Measurements from ENCODE around the gene ERG.

Gene ERG

DNA sequence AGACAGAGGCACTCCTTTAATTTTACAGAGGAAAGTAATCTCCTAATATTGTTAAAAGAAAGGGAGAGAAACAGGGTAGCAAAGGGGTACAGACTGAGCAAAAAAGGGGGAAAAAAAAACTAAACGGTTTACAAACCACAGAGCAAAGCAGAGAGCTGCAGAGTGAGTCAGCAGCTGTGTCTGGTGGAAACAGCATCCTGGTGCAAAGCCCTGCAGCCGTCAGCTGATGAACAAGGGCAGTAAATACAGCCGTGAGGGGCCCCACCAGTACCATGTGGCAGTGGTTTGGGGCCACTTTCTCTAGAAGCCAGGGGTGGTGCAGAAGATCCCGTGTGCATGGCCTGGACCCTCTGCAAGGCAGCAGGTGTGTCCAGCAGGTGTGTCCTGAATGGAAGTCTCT lies 111.3 kb downstream of the ERG start:
- no peaks in the 10 kb centered on the region for H3K36me3 ChIP-seq (ENCODE audit: insufficient read depth, low read length)
- no peaks in the 10 kb centered on the region for H3K9me3 ChIP-seq (ENCODE audit: low read length)
- H3K9ac ChIP-seq (ENCODE audit: low read length): no peak overlapping the region
- no peaks in the 10 kb centered on the region for H3K4me1 ChIP-seq (ENCODE audit: insufficient read depth, low read length)
- H3K27me3 ChIP-seq (ENCODE audit: control insufficient read depth in 1 of 2, insufficient read depth in 2 of 2, low read length in 2 of 2): peaks cover 0 to 6% of the 10 kb centered on the region in 2 donors
- no peak overlapping the region for H3K4me3 ChIP-seq (ENCODE audit: low read depth in 1 of 2, low read length in 2 of 2)
- no peak overlapping the region for H3K27ac ChIP-seq (ENCODE audit: low read depth, low read length)

DNA sequence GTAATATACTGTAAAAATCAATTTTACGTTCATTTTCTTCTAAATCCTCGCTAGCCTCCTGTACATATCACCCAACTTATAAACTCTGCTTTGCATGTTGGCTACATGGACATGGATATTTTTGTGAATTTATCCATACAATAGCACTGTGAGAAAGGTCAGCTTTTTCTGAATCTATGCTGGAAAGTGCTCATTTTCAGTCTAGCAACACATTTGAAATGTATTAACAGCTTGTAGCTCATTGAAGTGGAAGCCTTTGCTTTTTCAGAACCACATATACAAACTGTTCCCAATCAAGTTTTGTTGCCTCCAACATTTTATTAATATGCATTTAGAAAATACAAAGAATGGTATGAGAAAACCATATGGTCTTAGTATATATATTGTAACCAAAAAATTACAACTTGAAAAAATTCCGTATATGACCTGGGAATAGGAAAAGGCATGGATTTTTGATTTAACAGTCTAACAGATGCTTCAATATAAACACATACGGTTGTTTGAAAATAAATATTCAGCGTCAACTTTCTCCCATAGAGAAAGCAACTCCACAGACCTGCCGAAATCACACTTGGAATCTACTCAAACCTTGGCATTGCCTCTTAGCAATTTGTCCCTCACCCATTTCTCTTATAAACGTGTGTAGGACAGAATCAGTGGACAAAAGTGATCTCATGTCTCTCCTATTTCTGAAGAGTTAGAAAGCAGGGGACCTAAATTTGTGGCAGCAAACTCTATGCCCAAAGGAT lies 112.7 kb downstream of the ERG start:
- no peak overlapping the region for H3K27ac ChIP-seq (ENCODE audit: low read depth, low read length)
- peaks cover 0 to 6% of the 10 kb centered on the region in 2 donors for H3K27me3 ChIP-seq (ENCODE audit: control insufficient read depth in 1 of 2, insufficient read depth in 2 of 2, low read length in 2 of 2)
- H3K9ac ChIP-seq (ENCODE audit: low read length): no peak overlapping the region
- no peaks in the 10 kb centered on the region for H3K36me3 ChIP-seq (ENCODE audit: insufficient read depth, low read length)
- no peak overlapping the region for H3K4me3 ChIP-seq (ENCODE audit: low read depth in 1 of 2, low read length in 2 of 2)
- H3K4me1 ChIP-seq (ENCODE audit: insufficient read depth, low read length): no peaks in the 10 kb centered on the region
- H3K9me3 ChIP-seq (ENCODE audit: low read length): no peaks in the 10 kb centered on the region

GRCh38 chr21:38384675-38385426 lies 113.4 kb downstream of the ERG start:
- H3K4me3 ChIP-seq (ENCODE audit: low read depth in 1 of 2, low read length in 2 of 2): no peak overlapping the region
- no peak overlapping the region for H3K27ac ChIP-seq (ENCODE audit: low read depth, low read length)
- peaks cover 0 to 6% of the 10 kb centered on the region in 2 donors for H3K27me3 ChIP-seq (ENCODE audit: control insufficient read depth in 1 of 2, insufficient read depth in 2 of 2, low read length in 2 of 2)
- H3K9me3 ChIP-seq (ENCODE audit: low read length): no peaks in the 10 kb centered on the region
- H3K9ac ChIP-seq (ENCODE audit: low read length): no peak overlapping the region
- no peaks in the 10 kb centered on the region for H3K4me1 ChIP-seq (ENCODE audit: insufficient read depth, low read length)
- no peaks in the 10 kb centered on the region for H3K36me3 ChIP-seq (ENCODE audit: insufficient read depth, low read length)

DNA sequence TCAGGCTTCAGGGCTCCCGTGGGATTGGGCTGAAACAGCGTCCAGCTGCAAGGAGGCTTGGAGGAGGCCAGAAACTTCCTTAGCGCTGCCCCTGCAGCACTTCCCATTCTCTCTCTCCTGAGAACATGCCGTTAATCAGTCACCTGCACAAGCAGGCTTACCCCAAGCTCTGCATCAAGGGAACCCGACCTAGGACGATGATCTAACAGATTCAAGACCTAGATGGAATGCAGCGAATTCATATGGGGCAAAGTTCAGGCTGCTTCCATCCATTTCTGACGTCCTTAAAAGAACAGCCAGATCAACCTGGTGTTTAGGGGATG lies 114.1 kb downstream of the ERG start:
- peaks cover 0 to 6% of the 10 kb centered on the region in 2 donors for H3K27me3 ChIP-seq (ENCODE audit: control insufficient read depth in 1 of 2, insufficient read depth in 2 of 2, low read length in 2 of 2)
- H3K4me3 ChIP-seq (ENCODE audit: low read depth in 1 of 2, low read length in 2 of 2): no peak overlapping the region
- no peaks in the 10 kb centered on the region for H3K4me1 ChIP-seq (ENCODE audit: insufficient read depth, low read length)
- no peak overlapping the region for H3K9ac ChIP-seq (ENCODE audit: low read length)
- no peak overlapping the region for H3K27ac ChIP-seq (ENCODE audit: low read depth, low read length)
- no peaks in the 10 kb centered on the region for H3K36me3 ChIP-seq (ENCODE audit: insufficient read depth, low read length)
- no peaks in the 10 kb centered on the region for H3K9me3 ChIP-seq (ENCODE audit: low read length)

DNA sequence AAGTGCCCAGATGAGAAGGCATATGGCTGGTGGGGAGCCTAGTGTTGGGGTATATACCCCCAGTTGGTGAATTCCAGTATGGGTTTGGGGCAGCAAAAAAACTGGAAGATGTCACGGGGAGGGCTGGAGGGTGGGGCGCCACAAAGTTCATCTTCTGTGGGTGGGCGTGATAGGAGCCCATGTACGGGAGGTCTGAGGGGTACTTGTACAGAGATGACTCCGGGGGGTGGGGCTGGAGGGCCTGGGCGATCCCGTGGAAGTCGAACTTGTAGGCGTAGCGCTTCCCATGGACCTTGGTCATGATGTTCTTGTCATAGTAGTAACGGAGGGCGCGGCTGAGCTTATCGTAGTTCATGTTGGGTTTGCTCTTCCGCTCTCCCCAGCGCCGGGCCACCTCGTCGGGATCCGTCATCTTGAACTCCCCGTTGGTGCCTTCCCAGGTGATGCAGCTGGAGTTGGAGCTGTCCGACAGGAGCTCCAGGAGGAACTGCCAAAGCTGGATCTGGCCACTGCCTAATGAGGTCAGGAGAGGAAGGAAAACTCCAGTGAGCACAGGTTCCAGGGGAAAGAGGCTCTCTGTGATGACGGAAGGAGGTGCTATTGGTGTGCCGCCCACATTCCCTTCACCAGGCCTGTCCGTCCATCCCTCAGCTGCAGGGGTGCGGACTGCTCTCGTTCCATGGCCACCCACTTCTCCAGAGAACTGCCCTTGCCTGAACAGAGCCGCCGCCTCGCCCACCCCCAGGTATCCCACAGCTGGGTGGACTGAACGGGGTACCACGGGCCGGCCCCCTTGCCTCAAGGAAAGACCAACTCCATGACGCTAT lies 114.7 kb downstream of the ERG start:
- Histone ChIP-seq H3K27ac (ENCODE audit: low read depth, low read length) (no peak overlapping the region), H3K4me1 (ENCODE audit: insufficient read depth, low read length) (no peaks in the 10 kb centered on the region)

DNA sequence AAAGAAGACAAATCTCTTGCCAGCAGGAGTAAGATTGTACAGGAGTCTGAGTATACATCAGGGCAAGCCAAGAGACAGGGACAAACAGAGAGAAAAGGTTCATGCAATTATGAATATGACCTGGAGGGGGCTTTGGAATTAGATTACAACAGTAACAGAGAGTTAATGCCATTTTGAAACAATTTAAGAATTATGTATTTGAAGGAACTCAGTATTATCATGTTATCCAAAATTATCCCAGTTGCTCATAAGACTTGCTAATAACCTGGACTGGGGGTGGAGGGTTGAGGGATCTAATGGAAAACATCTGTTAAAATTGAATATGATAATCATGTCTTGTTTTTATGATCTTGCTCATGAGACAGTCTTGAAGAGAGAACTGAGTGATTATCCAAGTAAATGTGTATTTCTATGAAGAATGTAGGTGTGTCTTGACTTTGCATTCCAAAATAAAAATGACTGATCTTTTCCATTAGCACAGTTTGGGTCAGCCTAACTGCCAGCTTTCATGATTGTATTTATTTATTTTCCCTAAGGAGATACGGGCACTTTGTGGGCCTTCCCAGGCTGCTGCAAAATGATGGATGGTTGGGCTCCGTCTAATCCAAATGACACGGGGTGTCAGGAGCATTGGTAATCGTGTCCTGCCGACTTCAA lies 117.7 kb downstream of the ERG start:
- Histone ChIP-seq H3K4me1 (ENCODE audit: insufficient read depth, low read length) (no peaks in the 10 kb centered on the region), H3K4me3 (ENCODE audit: low read depth in 1 of 2, low read length in 2 of 2) (no peak overlapping the region), H3K9ac (ENCODE audit: low read length) (no peak overlapping the region), H3K27ac (ENCODE audit: low read depth, low read length) (no peak overlapping the region), H3K9me3 (ENCODE audit: low read length) (no peaks in the 10 kb centered on the region), H3K27me3 (ENCODE audit: control insufficient read depth in 1 of 2, insufficient read depth in 2 of 2, low read length in 2 of 2) (peaks cover 0 to 6% of the 10 kb centered on the region in 2 donors), H3K36me3 (ENCODE audit: insufficient read depth, low read length) (no peaks in the 10 kb centered on the region)

More for the DNA sequence above, 114.7 kb downstream of the ERG start:
- no peak overlapping the region for H3K4me3 ChIP-seq (ENCODE audit: low read depth in 1 of 2, low read length in 2 of 2)
- H3K36me3 ChIP-seq (ENCODE audit: insufficient read depth, low read length): no peaks in the 10 kb centered on the region
- H3K9ac ChIP-seq (ENCODE audit: low read length): no peak overlapping the region
- H3K9me3 ChIP-seq (ENCODE audit: low read length): no peaks in the 10 kb centered on the region
- H3K27me3 ChIP-seq (ENCODE audit: control insufficient read depth in 1 of 2, insufficient read depth in 2 of 2, low read length in 2 of 2): peaks cover 0 to 6% of the 10 kb centered on the region in 2 donors

DNA sequence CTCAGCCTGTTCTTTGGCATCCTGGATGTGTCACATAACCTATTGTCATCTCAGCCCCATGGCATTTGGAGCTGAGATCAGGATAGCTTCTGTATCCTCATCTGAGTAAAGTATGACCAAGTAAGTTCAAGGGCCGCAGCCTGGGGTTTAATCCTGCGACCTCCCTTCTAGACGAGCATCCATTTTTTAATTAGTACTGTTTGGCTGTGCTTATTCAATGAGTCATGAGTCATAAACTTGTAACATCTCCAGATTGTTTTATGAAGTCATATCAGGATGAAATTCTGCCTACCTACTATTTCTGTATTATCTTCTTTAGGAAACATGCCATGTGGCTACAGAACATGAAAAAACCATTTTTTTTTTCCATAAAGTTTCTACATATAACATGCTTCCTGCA lies 119.1 kb downstream of the ERG start:
- H3K9me3 ChIP-seq (ENCODE audit: low read length): no peaks in the 10 kb centered on the region
- peaks cover 0 to 5% of the 10 kb centered on the region in 2 donors for H3K27me3 ChIP-seq (ENCODE audit: control insufficient read depth in 1 of 2, insufficient read depth in 2 of 2, low read length in 2 of 2)
- H3K36me3 ChIP-seq (ENCODE audit: insufficient read depth, low read length): no peaks in the 10 kb centered on the region
- H3K4me1 ChIP-seq (ENCODE audit: insufficient read depth, low read length): no peaks in the 10 kb centered on the region
- H3K9ac ChIP-seq (ENCODE audit: low read length): no peak overlapping the region
- no peak overlapping the region for H3K4me3 ChIP-seq (ENCODE audit: low read depth in 1 of 2, low read length in 2 of 2)
- no peak overlapping the region for H3K27ac ChIP-seq (ENCODE audit: low read depth, low read length)

- H3K4me3 ChIP-seq (ENCODE audit: low read depth in 1 of 2, low read length in 2 of 2): no peak overlapping the region
Observed at GRCh38 chr21:38377165-38378088, 120.8 kb downstream of the ERG start.

DNA sequence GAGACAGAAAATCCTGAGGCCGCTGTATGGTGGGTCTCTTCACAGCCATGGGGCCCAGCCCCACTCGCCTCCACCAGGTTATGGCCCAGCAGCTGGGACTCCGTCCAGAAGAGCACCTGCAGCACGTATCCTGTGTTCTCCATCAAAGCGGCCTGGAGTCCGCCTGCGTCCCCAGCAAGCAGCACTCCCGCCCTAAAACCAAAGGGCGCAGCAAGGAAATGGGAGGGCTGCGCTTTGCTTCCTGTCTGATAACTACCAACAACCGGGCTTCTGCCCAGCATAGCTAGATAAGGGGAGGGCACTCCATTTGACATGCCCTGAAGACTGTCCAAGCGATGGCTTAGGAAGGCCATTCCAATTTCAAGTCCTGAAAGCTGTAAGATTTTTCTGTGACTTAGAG lies 121.6 kb downstream of the ERG start:
- Histone ChIP-seq H3K9me3 (ENCODE audit: low read length) (no peaks in the 10 kb centered on the region), H3K36me3 (ENCODE audit: insufficient read depth, low read length) (no peaks in the 10 kb centered on the region), H3K4me1 (ENCODE audit: insufficient read depth, low read length) (no peaks in the 10 kb centered on the region), H3K9ac (ENCODE audit: low read length) (no peak overlapping the region), H3K27me3 (ENCODE audit: control insufficient read depth in 1 of 2, insufficient read depth in 2 of 2, low read length in 2 of 2) (no peaks in the 10 kb centered on the region), H3K27ac (ENCODE audit: low read depth, low read length) (no peak overlapping the region), H3K4me3 (ENCODE audit: low read depth in 1 of 2, low read length in 2 of 2) (no peak overlapping the region)

More at GRCh38 chr21:38377165-38378088, 120.8 kb downstream of the ERG start:
- Histone ChIP-seq H3K4me1 (ENCODE audit: insufficient read depth, low read length) (no peaks in the 10 kb centered on the region), H3K9me3 (ENCODE audit: low read length) (no peaks in the 10 kb centered on the region), H3K36me3 (ENCODE audit: insufficient read depth, low read length) (no peaks in the 10 kb centered on the region), H3K27ac (ENCODE audit: low read depth, low read length) (no peak overlapping the region), H3K9ac (ENCODE audit: low read length) (no peak overlapping the region), H3K27me3 (ENCODE audit: control insufficient read depth in 1 of 2, insufficient read depth in 2 of 2, low read length in 2 of 2) (no peaks in the 10 kb centered on the region)

DNA sequence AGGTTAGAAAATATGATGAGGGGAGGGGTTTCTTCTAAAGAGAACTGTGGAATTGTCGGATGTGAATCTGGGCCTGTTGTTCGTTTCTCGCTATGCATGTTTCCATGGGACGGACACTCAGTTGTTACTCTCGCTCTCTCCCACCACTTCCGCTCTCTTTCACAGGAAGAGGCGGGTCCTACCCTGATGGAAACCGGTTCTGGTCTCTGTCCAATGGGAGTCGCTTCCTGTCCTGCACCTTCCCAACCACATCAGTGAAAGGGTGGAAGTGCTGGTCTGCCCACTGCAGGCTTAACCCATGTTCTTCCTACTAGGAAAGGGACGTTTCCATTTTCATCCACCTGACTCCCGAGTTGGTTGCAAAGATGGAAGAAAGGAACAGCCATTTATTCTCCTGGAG lies 122.0 kb downstream of the ERG start:
- Histone ChIP-seq H3K4me1 (ENCODE audit: insufficient read depth, low read length) (no peaks in the 10 kb centered on the region), H3K4me3 (ENCODE audit: low read depth in 1 of 2, low read length in 2 of 2) (no peak overlapping the region), H3K27ac (ENCODE audit: low read depth, low read length) (no peak overlapping the region), H3K9ac (ENCODE audit: low read length) (no peak overlapping the region), H3K9me3 (ENCODE audit: low read length) (no peaks in the 10 kb centered on the region), H3K27me3 (ENCODE audit: control insufficient read depth in 1 of 2, insufficient read depth in 2 of 2, low read length in 2 of 2) (no peaks in the 10 kb centered on the region), H3K36me3 (ENCODE audit: insufficient read depth, low read length) (no peaks in the 10 kb centered on the region)
